Tibial nerve (tissue), 4 donors: ENCODE data around the gene RCAN2. TPM values are rescaled to one million over a fixed set of nuclear protein-coding genes. Genes with fewer than 3 reads are reported as not detected.

Source experiments
- DNase-seq, 2 donors: peaks; one replicate each; pipeline ENCODE4 v3.0.0-alpha.2; 2019; ENCODE audit warnings: low spot score in 2 of 2
- H3K27ac ChIP-seq, 4 donors: fragments of 200-600 bp; sonication (generic) in 3 of 4; one replicate each; pipeline ENCODE4 v1.5.1; 2017 to 2019; ENCODE audit warnings: mild to moderate bottlenecking in 1 of 4
- H3K27me3 ChIP-seq, 2 donors: fragments of 200-600 bp; sonication (generic) in 1 of 2; one replicate each; pipeline versions ENCODE4 v1.5.1 to v1.6.0; 2017 to 2019
- H3K36me3 ChIP-seq, 3 donors: fragments of 200-600 bp; sonication (generic); one replicate each; pipeline ENCODE4 v1.5.1; 2018 to 2019
- H3K4me1 ChIP-seq, 4 donors: fragments of 200-600 bp; sonication (generic) in 3 of 4; one replicate each; pipeline ENCODE4 v1.5.1; 2017 to 2019
- H3K4me3 ChIP-seq, 4 donors: fragments of 200-600 bp; sonication (generic) in 3 of 4; one replicate each; pipeline ENCODE4 v1.5.1; 2017 to 2019; ENCODE audit warnings: mild to moderate bottlenecking in 1 of 4, moderate library complexity in 1 of 4
- H3K9me3 ChIP-seq, 4 donors: fragments of 200-600 bp; sonication (generic) in 3 of 4; one replicate each; pipeline ENCODE4 v1.5.1; 2017 to 2019
- CTCF ChIP-seq, 5 experiments: fragments of 200-600 bp in 3 of 5; fragments of 450-650 bp in 2 of 5; sonication (generic) in 3 of 5; IDR thresholded peaks; one replicate each; pipeline ENCODE4 v1.5.1; 2016 to 2019; ENCODE audit warnings: antibody characterized with exemption in 5 of 5, mild to moderate bottlenecking in 3 of 5, moderate library complexity in 2 of 5
- EP300 ChIP-seq, 2 donors: sonication (generic); formaldehyde crosslinking; IDR thresholded peaks; one replicate each; pipeline ENCODE4 v1.6.1; 2017; ENCODE audit warnings: antibody characterized with exemption in 2 of 2, mild to moderate bottlenecking in 1 of 2
- POLR2A ChIP-seq, 2 donors: fragments of 450-650 bp; IDR thresholded peaks; one replicate each; pipeline ENCODE4 v1.6.1; 2017; ENCODE audit warnings: antibody characterized with exemption in 2 of 2, mild to moderate bottlenecking in 2 of 2, moderate library complexity in 2 of 2
- WGBS, 2 donors: methylation state at CpG; one replicate each; pipeline ENCODE4 v1.1.5; 2018; 5-methylcytosine and 5-hydroxymethylcytosine counted together
- total RNA-seq, 4 donors: library from RNA; depleted of rRNA; stranded (reverse); fragments of >200 nt; gene quantifications; one replicate each; pipeline ENCODE4 v1.1.0, GENCODE V29; 2016

RCAN2 gene
- total RNA-seq, 4 donors from 2014 or later = 6.6 to 19.4 (median 15.0) TPM

GRCh38 chr6:46357591-46357990 lies 133.7 kb downstream of the RCAN2 start:
- DNase-seq = no peak
- H3K4me3 ChIP-seq = no peak overlapping the region
- H3K27ac ChIP-seq = no peak overlapping the region
- H3K9me3 ChIP-seq = no peaks in the 10 kb centered on the region
- no peaks in the 10 kb centered on the region for H3K36me3 ChIP-seq
- H3K27me3 ChIP-seq = no peaks in the 10 kb centered on the region
- H3K4me1 ChIP-seq = peaks cover 0 to 7% (median 0%) of the 10 kb centered on the region in 4 donors
- TF ChIP-seq CTCF (IDR thresholded peaks at IDR 0.05) = no peak
- no peak for TF ChIP-seq POLR2A (IDR thresholded peaks at IDR 0.05)
- no peak for TF ChIP-seq EP300 (IDR thresholded peaks at IDR 0.05)
- WGBS, 2 donors = 70 to 73% methylated on average over 2 of the region's 2 CpGs

- Histone ChIP-seq H3K4me3 (no peak overlapping the region), H3K9me3 (no peaks in the 10 kb centered on the region), H3K27ac (no peak overlapping the region), H3K36me3 (no peaks in the 10 kb centered on the region), H3K27me3 (no peaks in the 10 kb centered on the region), H3K4me1 (peaks cover 0 to 7% (median 0%) of the 10 kb centered on the region in 4 donors)
- 81 to 87% methylated on average over 5 of the region's 5 CpGs for WGBS, 2 donors
- no peak for DNase-seq
- no peak for TF ChIP-seq CTCF (IDR thresholded peaks at IDR 0.05)
These were observed 134.7 kb downstream of the RCAN2 start for GRCh38 chr6:46356543-46356942.

GRCh38 chr6:46353528-46353927 lies 137.7 kb downstream of the RCAN2 start:
- 25 to 40% methylated on average over 3 of the region's 3 CpGs for WGBS, 2 donors
- Histone ChIP-seq H3K36me3 (no peaks in the 10 kb centered on the region), H3K27ac (no peak overlapping the region), H3K27me3 (no peaks in the 10 kb centered on the region), H3K4me1 (peaks cover 0 to 7% (median 0%) of the 10 kb centered on the region in 4 donors), H3K4me3 (no peak overlapping the region), H3K9me3 (no peaks in the 10 kb centered on the region)
- no peak for DNase-seq
- TF ChIP-seq EP300 (IDR thresholded peaks at IDR 0.05) (no peak), CTCF (IDR thresholded peaks at IDR 0.05) (no peak), POLR2A (IDR thresholded peaks at IDR 0.05) (no peak)

GRCh38 chr6:46352541-46353268 lies 138.5 kb downstream of the RCAN2 start:
- TF ChIP-seq POLR2A (IDR thresholded peaks at IDR 0.05) = no peak
- no peak for TF ChIP-seq CTCF (IDR thresholded peaks at IDR 0.05)
- no peak for TF ChIP-seq EP300 (IDR thresholded peaks at IDR 0.05)
- Histone ChIP-seq H3K4me1 (peaks cover 0 to 7% (median 0%) of the 10 kb centered on the region in 4 donors), H3K27me3 (no peaks in the 10 kb centered on the region), H3K27ac (no peak overlapping the region), H3K36me3 (no peaks in the 10 kb centered on the region), H3K9me3 (no peaks in the 10 kb centered on the region), H3K4me3 (no peak overlapping the region)
- WGBS, 2 donors = 86% methylated on average over 2 of the region's 2 CpGs
- DNase-seq = no peak

- no peaks in the 10 kb centered on the region for H3K36me3 ChIP-seq
- H3K9me3 ChIP-seq = peaks cover 0 to 12% (median 0%) of the 10 kb centered on the region in 4 donors
- DNase-seq = no peak
- TF ChIP-seq POLR2A (IDR thresholded peaks at IDR 0.05) (no peak), EP300 (IDR thresholded peaks at IDR 0.05) (no peak), CTCF (IDR thresholded peaks at IDR 0.05) (no peak)
- H3K4me3 ChIP-seq = no peak overlapping the region
- no peak overlapping the region for H3K27ac ChIP-seq
- H3K4me1 ChIP-seq = peaks cover 0 to 7% (median 0%) of the 10 kb centered on the region in 4 donors
- 35 to 50% methylated on average over 1 of the region's 1 CpG for WGBS, 2 donors
- H3K27me3 ChIP-seq = no peaks in the 10 kb centered on the region
These were observed 140.5 kb downstream of the RCAN2 start for GRCh38 chr6:46350714-46351113.
